Muscle layer of colon (tissue), 2 donors: ENCODE results near the gene PCCA.

ENCODE experiments used
- H3K27ac ChIP-seq: one replicate; pipeline ENCODE4 v1.7.0; 2013; ENCODE audit warnings: low read depth, mild to moderate bottlenecking, low read length, moderate library complexity
- H3K27me3 ChIP-seq, 2 donors: one replicate each; pipeline ENCODE4 v1.7.0; 2013; ENCODE audit warnings: low read length in 2 of 2, mild to moderate bottlenecking in 2 of 2; ENCODE audit not compliant: insufficient read depth in 2 of 2, control insufficient read depth in 1 of 2
- H3K36me3 ChIP-seq: one replicate; pipeline ENCODE4 v1.7.0; 2013; ENCODE audit warnings: mild to moderate bottlenecking, low read length; ENCODE audit not compliant: insufficient read depth
- H3K4me1 ChIP-seq: one replicate; pipeline ENCODE4 v1.7.0; 2013; ENCODE audit warnings: mild to moderate bottlenecking, low read length; ENCODE audit not compliant: insufficient read depth
- H3K4me3 ChIP-seq, 2 donors: one replicate each; pipeline ENCODE4 v1.7.0; 2013; ENCODE audit warnings: low read length in 2 of 2, low read depth in 1 of 2, mild to moderate bottlenecking in 1 of 2, moderate library complexity in 1 of 2
- H3K9ac ChIP-seq: one replicate; pipeline ENCODE4 v1.7.0; 2013; ENCODE audit warnings: low read length
- H3K9me3 ChIP-seq: one replicate; pipeline ENCODE4 v1.7.0; 2013; ENCODE audit warnings: mild to moderate bottlenecking, low read length
- donor health status: abdominal sarcoma.
- donor health status: Adenocarcinoma of cecum.

Gene PCCA

GRCh38 chr13:100088644-100089464 lies at the start of gene PCCA:
Gene PCCA (plus strand): TSS chr13:100089093. CDS start chr13:100089121, 28 bp downstream.
- Histone ChIP-seq H3K27ac (peak within 1 kb of the TSS; percentile 77), H3K9me3 (no peaks in the 10 kb centered on the region), H3K9ac (peak within 1 kb of the TSS; percentile 22), H3K36me3 (peaks cover 4% of the 10 kb centered on the region), H3K27me3 (no peaks in the 10 kb centered on the region), H3K4me1 (peaks cover 22% of the 10 kb centered on the region), H3K4me3 (peak within 1 kb of the TSS; percentile 82 to 87)

GRCh38 chr13:100039740-100040139 lies 49.2 kb upstream of the PCCA start:
- no peaks in the 10 kb centered on the region for H3K4me1 ChIP-seq
- no peaks in the 10 kb centered on the region for H3K36me3 ChIP-seq
- H3K9me3 ChIP-seq, result no peaks in the 10 kb centered on the region
- no peak overlapping the region for H3K4me3 ChIP-seq
- H3K27ac ChIP-seq, result no peak overlapping the region
- no peak overlapping the region for H3K9ac ChIP-seq
- H3K27me3 ChIP-seq, result no peaks in the 10 kb centered on the region

GRCh38 chr13:100040196-100040595 lies 48.7 kb upstream of the PCCA start:
- no peaks in the 10 kb centered on the region for H3K36me3 ChIP-seq
- no peaks in the 10 kb centered on the region for H3K27me3 ChIP-seq

GRCh38 chr13:100044936-100045335 lies 44.0 kb upstream of the PCCA start:
- Histone ChIP-seq H3K36me3 (no peaks in the 10 kb centered on the region), H3K27ac (no peak overlapping the region), H3K4me3 (no peak overlapping the region), H3K27me3 (no peaks in the 10 kb centered on the region), H3K9ac (no peak overlapping the region), H3K9me3 (no peaks in the 10 kb centered on the region), H3K4me1 (no peaks in the 10 kb centered on the region)

More at GRCh38 chr13:100040196-100040595, 48.7 kb upstream of the PCCA start:
- Histone ChIP-seq H3K9ac (no peak overlapping the region), H3K4me1 (no peaks in the 10 kb centered on the region), H3K27ac (no peak overlapping the region), H3K9me3 (no peaks in the 10 kb centered on the region), H3K4me3 (no peak overlapping the region)

- no peaks in the 10 kb centered on the region for H3K9me3 ChIP-seq
- H3K4me1 ChIP-seq, result no peaks in the 10 kb centered on the region
- no peaks in the 10 kb centered on the region for H3K36me3 ChIP-seq
- H3K27me3 ChIP-seq, result no peaks in the 10 kb centered on the region
- H3K27ac ChIP-seq, result no peak overlapping the region
- no peak overlapping the region for H3K4me3 ChIP-seq
- H3K9ac ChIP-seq, result no peak overlapping the region
These were observed 43.5 kb upstream of the PCCA start for GRCh38 chr13:100045355-100045754.

- Histone ChIP-seq H3K9me3 (no peaks in the 10 kb centered on the region), H3K27ac (no peak overlapping the region), H3K4me3 (no peak overlapping the region), H3K9ac (no peak overlapping the region), H3K27me3 (no peaks in the 10 kb centered on the region), H3K36me3 (no peaks in the 10 kb centered on the region), H3K4me1 (no peaks in the 10 kb centered on the region)
These were observed 37.8 kb upstream of the PCCA start for GRCh38 chr13:100051070-100051469.

GRCh38 chr13:100059827-100060226 lies 29.1 kb upstream of the PCCA start:
- Histone ChIP-seq H3K9me3 (no peaks in the 10 kb centered on the region), H3K36me3 (no peaks in the 10 kb centered on the region), H3K4me1 (no peaks in the 10 kb centered on the region), H3K27ac (no peak overlapping the region), H3K9ac (no peak overlapping the region), H3K4me3 (no peak overlapping the region), H3K27me3 (no peaks in the 10 kb centered on the region)

- no peak overlapping the region for H3K27ac ChIP-seq
- no peaks in the 10 kb centered on the region for H3K27me3 ChIP-seq
- no peak overlapping the region for H3K9ac ChIP-seq
- no peaks in the 10 kb centered on the region for H3K36me3 ChIP-seq
- H3K4me1 ChIP-seq, result no peaks in the 10 kb centered on the region
- H3K4me3 ChIP-seq, result no peak overlapping the region
- H3K9me3 ChIP-seq, result no peaks in the 10 kb centered on the region
These were observed 25.6 kb upstream of the PCCA start for GRCh38 chr13:100063333-100063732.

- Histone ChIP-seq H3K9ac (no peak overlapping the region), H3K27ac (no peak overlapping the region), H3K4me1 (no peaks in the 10 kb centered on the region), H3K9me3 (no peaks in the 10 kb centered on the region), H3K36me3 (no peaks in the 10 kb centered on the region), H3K4me3 (no peak overlapping the region), H3K27me3 (no peaks in the 10 kb centered on the region)
These were observed 25.0 kb upstream of the PCCA start for GRCh38 chr13:100063906-100064305.

GRCh38 chr13:100068133-100068931 lies 20.6 kb upstream of the PCCA start:
- H3K4me1 ChIP-seq, result no peaks in the 10 kb centered on the region

GRCh38 chr13:100069278-100069677 lies 19.6 kb upstream of the PCCA start:
- no peaks in the 10 kb centered on the region for H3K9me3 ChIP-seq
- H3K4me1 ChIP-seq, result no peaks in the 10 kb centered on the region
- H3K27ac ChIP-seq, result no peak overlapping the region
- no peak overlapping the region for H3K9ac ChIP-seq
- H3K4me3 ChIP-seq, result no peak overlapping the region
- H3K36me3 ChIP-seq, result no peaks in the 10 kb centered on the region
- no peaks in the 10 kb centered on the region for H3K27me3 ChIP-seq

More at GRCh38 chr13:100068133-100068931, 20.6 kb upstream of the PCCA start:
- H3K36me3 ChIP-seq, result no peaks in the 10 kb centered on the region
- no peak overlapping the region for H3K4me3 ChIP-seq
- no peak overlapping the region for H3K9ac ChIP-seq
- H3K9me3 ChIP-seq, result no peaks in the 10 kb centered on the region
- no peaks in the 10 kb centered on the region for H3K27me3 ChIP-seq
- H3K27ac ChIP-seq, result no peak overlapping the region
